ENCODE data around the gene ZNF747. TPM values are rescaled to one million over a fixed set of nuclear protein-coding genes. Genes with fewer than 3 reads are reported as not detected.

Gene ZNF747
- 10 to 100 TPM; 10.3 to 15.5 (median 13.1) TPM for total RNA-seq
- polyA plus RNA-seq, result 10 to 100 TPM in 1 of 3 donors, 1 to 10 TPM in 2; 6.0 to 12.0 (median 8.3) TPM

DNA sequence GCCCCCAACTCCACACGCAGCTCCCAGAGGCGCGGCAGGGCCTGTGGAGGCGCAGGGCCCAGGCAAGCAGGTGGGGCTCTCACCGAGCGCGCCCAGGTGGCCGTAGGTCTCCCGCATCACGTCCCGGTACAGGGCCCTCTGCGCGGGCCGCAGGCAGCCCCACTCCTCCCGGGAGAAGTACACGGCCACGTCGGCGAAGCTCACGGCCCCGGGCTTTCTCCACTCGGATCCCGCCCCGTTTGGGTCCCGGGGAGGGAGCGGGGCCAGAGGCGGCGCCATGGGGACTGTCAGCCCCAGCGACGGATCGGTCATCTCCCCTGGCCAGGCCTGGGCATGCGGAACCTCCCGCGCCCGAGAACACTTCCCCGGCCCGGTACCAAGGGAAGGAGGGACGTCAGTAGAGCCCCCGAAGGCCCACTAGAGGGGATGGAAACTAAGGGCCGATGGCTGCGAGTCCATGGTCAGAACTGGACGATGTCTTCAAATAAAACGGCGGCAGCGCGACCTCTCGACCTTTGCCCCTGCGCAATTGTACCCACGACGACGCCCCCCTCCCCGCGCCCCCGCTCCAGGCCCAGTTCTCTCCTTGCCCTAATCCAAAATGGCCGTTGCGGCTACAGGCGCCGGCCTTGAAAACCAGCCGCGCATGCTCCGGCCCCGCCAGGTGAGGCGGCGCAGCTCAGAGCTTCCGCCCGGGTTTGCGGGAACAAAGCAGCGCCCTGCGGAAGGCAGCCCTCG lies at the start of gene ZNF747:
Gene ZNF747 (minus strand): TSS at position 491 of the 738 bp plus-strand sequence. CDS start 179 bp downstream, at position 312.
- Histone ChIP-seq H3K36me3 (peaks cover 0 to 32% (median 8%) of the 10 kb centered on the region in 4 donors), H3K4me1 (peaks cover 0 to 31% (median 25%) of the 10 kb centered on the region in 4 donors), H3K27ac (peak within 1 kb of the TSS; percentile 89 to 97 (median 94)), H3K9me3 (no peaks in the 10 kb centered on the region), H3K27me3 (no peaks in the 10 kb centered on the region), H3K4me3 (peak within 1 kb of the TSS; percentile 45 to 85 (median 66))
- peak; percentile 50 to 65 for TF ChIP-seq POLR2A (IDR thresholded peaks at IDR 0.05)
- TF ChIP-seq CTCF (IDR thresholded peaks at IDR 0.05), result no peak
- TF ChIP-seq POLR2AphosphoS5 (IDR thresholded peaks at IDR 0.05), result peak; percentile 73 to 86 (median 80)
- WGBS, 2 donors, result 0% methylated on average over 70 of the region's 70 CpGs
- DNase-seq, result peak; percentile 97
- intact Hi-C loops (cut with DNase I), result loop anchor here (1.0 to 5.0 kb wide), 4 partner anchors 23 to 104 kb away; partner anchors contain the start of genes DCTPP1 and ZNF688

DNA sequence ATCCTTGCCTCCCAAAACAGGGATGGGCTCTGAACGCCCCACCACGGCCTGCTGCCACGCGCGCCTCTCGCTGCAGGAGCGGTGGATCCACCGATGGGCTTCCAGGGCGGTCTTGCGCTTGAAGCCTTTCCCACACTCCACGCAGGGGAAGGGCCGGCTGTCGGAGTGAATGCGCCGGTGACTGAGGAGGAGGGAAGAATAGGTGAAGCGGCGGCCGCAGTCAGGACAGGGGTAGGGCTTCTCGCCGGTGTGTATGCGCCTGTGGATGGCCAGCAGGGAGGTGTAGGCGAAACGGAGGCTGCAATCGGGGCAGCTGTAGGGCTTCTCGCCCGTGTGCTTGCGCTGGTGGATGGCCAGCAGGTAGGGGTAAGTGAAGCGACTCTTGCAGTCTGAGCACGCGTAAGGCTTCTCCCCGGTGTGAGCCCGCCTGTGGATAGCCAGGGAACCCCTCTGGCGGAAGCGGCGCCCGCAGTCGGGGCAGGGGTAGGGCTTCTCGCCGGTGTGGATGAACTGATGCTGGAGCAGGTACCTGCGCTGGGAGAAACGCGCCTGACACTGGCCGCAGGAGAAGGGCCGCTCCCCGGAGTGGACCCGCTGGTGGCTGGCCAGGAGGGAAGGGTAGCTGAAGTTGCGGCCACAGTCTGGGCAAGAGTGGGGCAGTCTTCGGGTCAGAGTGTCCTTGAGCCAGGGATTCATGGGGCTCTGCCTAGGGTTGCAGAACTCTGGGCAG lies 48.1 kb upstream of the ZNF747 start:
- Histone ChIP-seq H3K9me3 (no peaks in the 10 kb centered on the region), H3K27ac (no peak overlapping the region), H3K36me3 (peaks cover 7 to 54% (median 19%) of the 10 kb centered on the region in 4 donors), H3K4me1 (peaks cover 0 to 29% (median 28%) of the 10 kb centered on the region in 4 donors), H3K27me3 (no peaks in the 10 kb centered on the region), H3K4me3 (no peak overlapping the region)
- DNase-seq, result no peak
- intact Hi-C loops (cut with DNase I), result no loop called here
- WGBS, 2 donors, result 97% methylated on average over 48 of the region's 48 CpGs
- no peak for TF ChIP-seq CTCF (IDR thresholded peaks at IDR 0.05)
- no peak for TF ChIP-seq EP300 (IDR thresholded peaks at IDR 0.05)
- TF ChIP-seq POLR2AphosphoS5 (IDR thresholded peaks at IDR 0.05), result no peak
- no peak for TF ChIP-seq POLR2A (IDR thresholded peaks at IDR 0.05)

DNA sequence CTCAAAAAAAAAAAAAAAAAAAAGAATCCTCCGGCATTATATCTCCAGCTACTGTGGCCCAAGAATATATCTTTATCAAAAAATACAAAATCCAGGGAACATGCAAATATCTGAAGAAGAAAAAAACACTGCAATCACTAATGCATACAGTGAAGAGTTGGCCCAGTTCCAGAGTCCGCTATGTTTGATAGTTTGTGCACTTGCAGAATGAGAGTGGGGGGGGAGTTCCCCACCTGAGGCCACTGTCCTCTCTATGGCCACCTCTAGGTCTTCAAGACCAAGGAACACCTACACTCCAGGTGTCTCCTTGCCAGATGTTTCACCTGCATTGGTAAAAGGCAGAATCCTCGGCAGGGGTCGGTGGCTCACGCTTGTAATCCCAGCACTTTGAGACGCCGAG lies 46.8 kb upstream of the ZNF747 start:
- DNase-seq, result no peak
- 85 to 93% methylated on average over 7 of the region's 7 CpGs for WGBS, 2 donors
- Histone ChIP-seq H3K36me3 (peaks cover 7 to 57% (median 19%) of the 10 kb centered on the region in 4 donors), H3K27me3 (no peaks in the 10 kb centered on the region), H3K9me3 (no peaks in the 10 kb centered on the region), H3K27ac (no peak overlapping the region), H3K4me3 (no peak overlapping the region), H3K4me1 (peaks cover 0 to 29% (median 28%) of the 10 kb centered on the region in 4 donors)
- intact Hi-C loops (cut with DNase I), result no loop called here
- no peak for TF ChIP-seq POLR2AphosphoS5 (IDR thresholded peaks at IDR 0.05)
- TF ChIP-seq EP300 (IDR thresholded peaks at IDR 0.05), result no peak
- no peak for TF ChIP-seq POLR2A (IDR thresholded peaks at IDR 0.05)
- TF ChIP-seq CTCF (IDR thresholded peaks at IDR 0.05), result no peak

GRCh38 chr16:30574678-30575077 lies 40.0 kb upstream of the ZNF747 start:
- Histone ChIP-seq H3K36me3 (peaks cover 0 to 26% (median 0%) of the 10 kb centered on the region in 4 donors), H3K9me3 (no peaks in the 10 kb centered on the region), H3K27ac (no peak overlapping the region), H3K27me3 (no peaks in the 10 kb centered on the region), H3K4me3 (no peak overlapping the region), H3K4me1 (peaks cover 0 to 24% (median 21%) of the 10 kb centered on the region in 4 donors)
- intact Hi-C loops (cut with DNase I), result loop anchor here (5.0 kb wide), 2 partner anchors 42 to 58 kb away; partner anchors contain the start of gene ZNF747
- 25 to 73% methylated on average over 1 of the region's 1 CpG for WGBS, 2 donors
- TF ChIP-seq EP300 (IDR thresholded peaks at IDR 0.05), result no peak
- TF ChIP-seq CTCF (IDR thresholded peaks at IDR 0.05), result no peak
- no peak for TF ChIP-seq POLR2A (IDR thresholded peaks at IDR 0.05)
- TF ChIP-seq POLR2AphosphoS5 (IDR thresholded peaks at IDR 0.05), result no peak
- no peak for DNase-seq
